NCI-H1930 (cell line): ENCODE measurements around the gene TXNRD1.
"Not testable (repeated sequence)": the region's sequence is repeated elsewhere in the genome, so short reads cannot be mapped to it uniquely, and the experiment has no call there.

Source experiments
- DNase-seq, 2 experiments: peaks; one replicate each; lab custom pipeline; 2025; lab: John Stamatoyannopoulos, UW

Gene TXNRD1

DNA sequence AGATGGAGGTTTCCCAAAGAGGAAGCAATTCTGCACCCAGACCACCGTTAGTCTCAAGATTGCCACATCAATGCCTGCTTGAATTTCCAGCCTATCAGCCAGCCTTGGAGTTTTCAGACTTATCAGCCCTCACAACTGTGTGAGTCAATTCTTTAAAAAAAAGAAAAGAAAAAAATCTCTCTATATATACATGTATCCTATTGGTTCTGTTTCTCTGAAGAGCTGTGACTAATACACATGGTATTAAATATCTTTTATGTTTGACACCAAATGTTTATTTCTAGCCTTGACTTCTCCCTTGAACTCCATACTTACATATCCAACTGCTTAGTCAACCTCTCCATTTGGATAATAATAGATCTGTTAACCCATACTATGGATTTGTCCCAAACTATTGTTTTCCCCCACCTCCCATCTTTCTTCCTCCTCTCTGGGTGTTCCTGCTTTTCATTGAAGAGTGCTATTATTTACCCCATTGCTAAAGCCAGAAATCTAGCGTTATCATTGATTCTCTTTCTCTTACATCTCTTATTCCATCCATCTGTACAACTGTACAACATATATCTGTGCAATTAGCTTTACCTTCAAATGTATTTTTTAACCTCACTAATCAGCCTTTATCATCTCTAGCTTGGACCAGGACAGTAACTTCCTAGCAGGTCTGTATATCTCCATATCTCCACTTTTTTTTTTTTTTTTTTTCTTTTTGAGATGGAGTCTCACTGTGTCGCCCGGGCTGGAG lies 65.3 kb downstream of the TXNRD1 start:
- DNase-seq, result no peak

- DNase-seq, result no peak
These were observed 66.1 kb downstream of the TXNRD1 start for GRCh38 chr12:104281636-104282035.

DNA sequence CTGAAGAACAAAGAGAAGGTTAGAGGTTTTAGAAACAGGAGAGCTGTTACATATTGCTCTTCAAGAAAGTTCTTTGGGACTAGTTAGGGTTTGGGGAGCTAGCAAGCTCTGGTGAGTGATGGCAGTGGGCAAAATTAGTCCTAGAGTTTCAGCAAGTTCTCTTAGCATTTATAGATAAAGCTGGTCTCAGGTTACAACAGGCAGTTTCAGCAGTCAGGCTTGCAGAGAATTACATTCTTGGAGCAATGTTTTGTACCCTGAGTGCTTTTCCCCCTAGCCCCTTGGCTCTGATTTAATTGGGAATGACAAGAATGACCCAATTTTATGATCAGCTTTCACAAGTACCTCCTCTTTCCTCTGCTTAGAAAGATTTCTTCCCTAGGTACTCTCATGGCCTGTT lies 66.5 kb downstream of the TXNRD1 start:
- no peak for DNase-seq

DNA sequence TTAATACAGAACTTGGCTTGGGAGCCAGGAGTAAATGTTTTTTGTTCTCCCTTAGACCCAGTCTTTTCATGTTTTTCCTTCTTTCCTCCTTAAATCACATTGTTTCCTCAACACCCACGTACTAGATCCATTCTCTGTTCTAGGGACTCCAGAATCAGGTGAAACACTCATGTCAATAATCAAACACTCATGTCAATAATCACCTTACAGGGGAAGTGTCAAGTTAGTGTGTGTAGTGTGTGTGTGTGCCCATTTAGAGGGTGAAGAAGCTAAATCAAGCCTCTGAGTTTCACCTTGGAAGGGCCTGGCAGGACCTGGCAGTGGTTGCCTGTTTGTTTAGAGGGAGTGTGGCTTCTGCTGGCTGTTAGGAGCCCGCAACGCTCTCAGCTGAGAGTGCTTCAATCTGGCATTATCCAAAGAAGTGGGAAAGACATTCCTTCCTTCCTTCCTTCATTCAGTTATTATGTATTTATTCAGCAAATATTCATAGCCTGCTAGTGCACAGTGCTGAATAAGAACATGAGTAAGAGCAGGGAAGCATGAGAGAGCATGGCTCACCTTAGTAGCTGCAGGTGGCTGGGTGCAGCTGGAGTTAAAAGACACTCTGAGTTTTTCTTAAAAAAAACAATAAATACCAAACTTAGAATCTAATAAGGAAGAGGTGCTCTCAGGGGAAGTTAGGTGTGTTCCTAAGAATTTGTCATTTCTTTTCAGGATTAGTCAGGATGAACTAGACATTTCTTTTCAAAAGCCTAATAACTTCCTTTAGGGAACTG lies 70.3 kb downstream of the TXNRD1 start:
- DNase-seq, result peak in 1 of 2 experiments; percentile 33

- DNase-seq, result peak; percentile 92 to 94
These were observed 71.2 kb downstream of the TXNRD1 start for GRCh38 chr12:104286516-104287482.

GRCh38 chr12:104288635-104289274 lies 73.2 kb downstream of the TXNRD1 start:
- peak; percentile 61 to 76 for DNase-seq

DNA sequence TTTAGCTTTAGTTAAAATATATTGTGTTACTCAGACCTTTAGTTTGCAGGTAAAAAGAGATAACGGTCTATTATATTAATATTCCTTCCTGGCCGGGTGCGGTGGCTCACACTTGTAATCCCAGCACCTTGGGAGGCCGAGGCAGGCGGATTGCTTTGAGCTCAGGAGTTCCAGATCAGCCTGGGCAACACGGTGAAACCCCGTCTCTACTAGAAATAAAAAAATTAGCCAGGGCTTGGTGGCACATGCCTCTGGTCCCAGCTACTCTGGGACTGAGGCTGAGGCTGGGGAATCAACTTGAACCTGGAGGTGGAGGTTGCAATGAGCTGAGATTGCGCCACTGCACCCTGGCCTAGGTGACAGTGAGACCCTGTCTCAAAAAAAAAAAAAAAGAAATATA lies 74.7 kb downstream of the TXNRD1 start:
- no peak for DNase-seq

DNA sequence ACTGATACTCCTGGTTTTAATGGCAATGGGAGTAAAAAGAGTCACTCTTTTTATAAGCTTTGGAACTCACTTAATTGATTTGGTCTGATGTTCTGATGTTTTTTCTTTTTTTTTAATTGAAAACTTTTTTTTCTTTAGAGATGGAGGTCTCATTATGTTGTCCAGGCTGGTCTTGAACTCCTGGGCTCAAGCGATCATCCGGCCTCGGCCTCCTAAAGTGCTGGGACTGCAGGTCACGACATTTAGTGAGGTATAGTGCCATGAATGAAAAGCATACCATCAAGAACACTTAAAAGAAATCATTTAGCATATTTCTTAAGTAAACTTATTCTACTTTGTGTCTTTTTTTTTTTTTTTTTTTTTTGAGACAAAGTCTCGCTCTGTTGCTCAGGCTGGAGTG lies 75.3 kb downstream of the TXNRD1 start:
- no peak for DNase-seq

- DNase-seq, result no peak
These were observed 76.4 kb downstream of the TXNRD1 start for GRCh38 chr12:104291867-104292524.

DNA sequence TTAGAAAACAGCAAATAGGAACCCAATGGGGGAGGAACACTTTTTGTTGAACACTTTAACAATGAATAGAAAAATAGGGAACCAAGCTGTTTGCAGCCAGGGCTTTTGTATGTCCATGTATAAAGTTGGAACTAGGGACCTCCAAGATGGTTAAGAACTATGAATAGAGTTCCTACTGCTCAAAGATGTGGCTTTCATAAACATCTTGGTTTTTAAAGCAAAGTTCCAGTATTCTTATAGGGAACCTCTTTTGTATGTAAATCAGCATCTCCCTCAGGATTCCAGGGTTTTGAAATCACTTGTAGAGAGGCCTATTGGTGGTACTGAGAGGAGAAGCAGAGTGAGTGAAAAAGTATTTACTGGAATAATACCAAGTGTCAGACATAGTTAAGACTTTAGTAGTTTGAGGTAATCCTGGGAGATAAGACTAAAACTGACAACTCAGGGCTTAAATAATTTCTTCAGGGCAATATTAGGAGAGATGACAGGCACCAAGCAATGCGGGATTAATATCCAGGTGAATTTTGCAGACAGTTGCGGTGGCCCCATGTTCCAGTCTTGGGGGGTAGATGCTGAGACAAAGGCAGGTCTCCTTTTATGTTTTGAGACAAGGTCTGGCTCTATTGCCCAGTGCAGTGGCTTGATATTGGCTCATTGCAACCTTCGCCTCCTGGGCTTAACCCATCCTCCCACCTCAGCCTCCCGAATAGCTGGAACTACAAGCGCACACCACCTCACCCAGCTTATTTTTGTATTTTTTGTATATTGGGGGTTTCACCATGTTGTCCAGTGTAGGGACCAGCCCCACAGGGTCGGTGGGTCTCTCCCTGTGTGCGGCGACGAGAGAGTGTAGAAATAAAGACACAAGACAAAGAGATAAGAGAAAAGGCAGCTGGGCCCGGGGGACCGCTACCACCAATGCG lies 77.6 kb downstream of the TXNRD1 start:
- no peak for DNase-seq

- not testable (repeated sequence) for DNase-seq
These were observed 78.7 kb downstream of the TXNRD1 start for GRCh38 chr12:104294158-104294859.

GRCh38 chr12:104294927-104295668 lies 79.5 kb downstream of the TXNRD1 start:
- DNase-seq, result no peak

GRCh38 chr12:104295954-104296353 lies 80.4 kb downstream of the TXNRD1 start:
- DNase-seq, result no peak

- DNase-seq, result no peak
These were observed 81.1 kb downstream of the TXNRD1 start for GRCh38 chr12:104296718-104297117.

DNA sequence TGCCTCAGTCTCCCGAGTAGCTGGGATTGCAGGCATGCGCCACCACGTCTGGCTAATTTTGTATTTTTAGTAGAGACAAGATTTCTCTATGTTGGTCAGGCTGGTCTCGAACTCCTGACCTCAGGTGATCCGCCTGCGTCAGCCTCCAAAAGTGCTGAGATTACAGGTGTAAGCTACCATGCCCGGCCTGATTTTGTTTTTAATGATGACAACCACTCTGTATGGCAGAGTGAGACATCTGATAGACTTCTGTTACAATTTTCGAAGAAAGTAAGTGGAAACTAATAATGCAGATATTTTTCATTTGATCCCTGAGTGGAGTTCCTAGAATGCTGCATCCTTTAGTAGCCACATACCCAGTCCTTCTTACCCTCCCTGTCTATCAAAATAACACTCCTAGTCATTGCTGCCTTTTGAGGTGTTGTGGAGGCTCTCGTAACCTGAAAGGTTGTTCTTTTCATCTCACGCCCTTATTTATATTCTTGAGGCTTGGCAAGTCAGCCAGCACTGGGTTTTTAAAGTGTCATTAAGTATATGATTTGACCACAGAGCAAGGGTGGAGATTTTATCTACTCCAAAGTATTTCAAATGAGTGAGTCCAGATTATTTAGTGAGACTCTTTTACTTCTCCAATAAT lies 82.0 kb downstream of the TXNRD1 start:
- DNase-seq, result no peak

- no peak for DNase-seq
These were observed 84.4 kb downstream of the TXNRD1 start for GRCh38 chr12:104299842-104300481.

- no peak for DNase-seq
These were observed 88.1 kb downstream of the TXNRD1 start, which contains the start of gene EID3 for GRCh38 chr12:104303538-104304151. EID3 (plus strand) TSS chr12:104303739; CDS start chr12:104303935, 196 bp downstream.
